Stimulated activated naive CD8-positive, alpha-beta T cell treated with anti-CD3 and anti-CD28 coated beads, Interleukin-15, Interleukin-2, amounts not matched to agents 100 U/mL and 50 U/mL, for 24 hours (primary cell): ENCODE data around the gene DAP3.
"Not testable (repeated sequence)": the region's sequence is repeated elsewhere in the genome, so short reads cannot be mapped to it uniquely, and the experiment has no call there.

Experiments used
- ATAC-seq: fragments of 150-1000 bp; cut with Tn5 transposase; one replicate; pipeline ENCODE4 v1.10.0; 2021
- DNase-seq: peaks from one replicate; pipeline ENCODE4 v3.0.0; 2021

The DAP3 gene

DNA sequence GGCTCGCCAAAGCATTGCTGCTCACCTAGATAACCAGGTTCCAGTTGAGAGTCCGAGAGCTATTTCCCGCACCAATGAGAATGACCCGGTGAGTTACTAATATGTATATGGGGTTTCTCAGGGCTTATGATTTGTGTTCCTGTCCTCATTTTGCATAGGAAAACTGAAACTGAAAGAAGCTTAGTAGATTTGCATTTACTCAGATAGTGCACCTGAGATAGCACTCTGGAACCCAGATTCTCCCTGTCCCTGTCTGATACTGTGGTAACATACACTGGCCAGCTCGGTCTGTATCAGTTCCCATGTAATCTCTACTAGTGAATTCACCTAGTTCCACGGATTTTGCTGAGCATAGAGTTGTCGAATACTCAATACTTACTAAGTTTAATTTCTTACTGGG is 28.1 kb downstream of the DAP3 start:
- ATAC-seq = peak; percentile 36
- DNase-seq = no peak

DNA sequence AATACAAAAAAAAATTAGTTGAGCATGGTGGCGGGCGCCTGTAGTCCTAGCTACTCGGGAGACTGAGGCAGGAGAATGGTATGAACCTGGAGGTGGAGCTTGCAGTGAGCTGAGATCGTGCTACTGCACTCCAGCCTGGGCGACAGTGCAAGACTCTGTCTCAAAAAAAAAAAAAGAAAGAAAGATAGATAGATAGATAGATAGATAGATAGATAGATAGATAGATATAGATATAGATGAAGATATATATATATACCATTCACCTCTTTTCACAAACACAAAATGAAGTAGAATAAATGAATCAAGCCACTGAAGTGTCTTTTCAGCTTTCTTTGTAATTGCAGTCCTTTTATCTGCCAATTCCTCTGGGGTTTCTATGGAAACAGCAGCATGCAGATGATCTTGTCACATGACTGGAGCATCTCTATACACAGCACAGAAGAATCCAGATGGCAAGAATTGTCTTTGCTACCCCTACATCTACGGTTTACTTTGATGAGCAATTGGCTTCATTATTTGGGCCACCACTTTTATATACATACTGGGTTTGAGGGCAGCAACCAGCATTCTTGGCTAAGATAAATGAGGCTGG is 29.7 kb downstream of the DAP3 start:
- not testable (repeated sequence) for ATAC-seq

DNA sequence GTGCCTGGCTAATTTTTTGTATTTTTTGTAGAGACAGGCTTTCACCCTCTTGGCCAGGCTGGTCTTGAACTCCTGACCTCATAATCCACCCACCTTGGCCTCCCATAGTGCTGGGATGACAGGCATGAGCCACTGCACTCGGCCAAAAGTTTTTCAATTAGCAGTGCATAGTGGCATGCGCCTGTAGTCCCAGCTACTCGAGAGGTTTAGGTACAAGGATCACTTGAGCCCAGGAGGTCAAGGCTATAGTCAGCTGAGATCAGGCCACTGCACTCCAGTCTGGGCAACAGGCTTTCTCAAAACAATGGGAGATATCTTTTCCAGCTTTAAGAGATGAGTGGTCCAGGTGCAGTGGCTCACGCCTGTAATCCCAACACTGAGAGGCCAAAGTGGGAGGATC is 30.8 kb downstream of the DAP3 start:
- ATAC-seq (no peak), DNase-seq (no peak)

More for the DNA sequence above, 29.7 kb downstream of the DAP3 start:
- not testable (repeated sequence) for DNase-seq

DNA sequence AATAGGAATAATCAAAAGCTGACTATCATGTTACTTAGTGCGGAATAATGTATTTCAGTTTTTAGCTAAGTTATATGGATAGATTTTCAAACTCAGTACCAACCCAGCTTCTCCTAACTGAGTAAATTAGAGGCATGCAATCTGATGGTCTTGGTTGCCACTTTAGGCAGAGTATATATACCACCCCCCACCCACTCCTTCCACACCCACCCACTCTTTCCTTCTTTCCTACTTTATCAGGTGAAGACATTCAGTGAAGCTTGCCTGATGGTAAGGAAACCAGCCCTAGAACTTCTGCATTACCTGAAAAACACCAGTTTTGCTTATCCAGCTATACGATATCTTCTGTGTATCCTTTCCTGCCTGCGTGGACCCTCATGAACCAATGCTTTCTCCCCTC is 36.3 kb downstream of the DAP3 start:
- DNase-seq (no peak), ATAC-seq (no peak)

DNA sequence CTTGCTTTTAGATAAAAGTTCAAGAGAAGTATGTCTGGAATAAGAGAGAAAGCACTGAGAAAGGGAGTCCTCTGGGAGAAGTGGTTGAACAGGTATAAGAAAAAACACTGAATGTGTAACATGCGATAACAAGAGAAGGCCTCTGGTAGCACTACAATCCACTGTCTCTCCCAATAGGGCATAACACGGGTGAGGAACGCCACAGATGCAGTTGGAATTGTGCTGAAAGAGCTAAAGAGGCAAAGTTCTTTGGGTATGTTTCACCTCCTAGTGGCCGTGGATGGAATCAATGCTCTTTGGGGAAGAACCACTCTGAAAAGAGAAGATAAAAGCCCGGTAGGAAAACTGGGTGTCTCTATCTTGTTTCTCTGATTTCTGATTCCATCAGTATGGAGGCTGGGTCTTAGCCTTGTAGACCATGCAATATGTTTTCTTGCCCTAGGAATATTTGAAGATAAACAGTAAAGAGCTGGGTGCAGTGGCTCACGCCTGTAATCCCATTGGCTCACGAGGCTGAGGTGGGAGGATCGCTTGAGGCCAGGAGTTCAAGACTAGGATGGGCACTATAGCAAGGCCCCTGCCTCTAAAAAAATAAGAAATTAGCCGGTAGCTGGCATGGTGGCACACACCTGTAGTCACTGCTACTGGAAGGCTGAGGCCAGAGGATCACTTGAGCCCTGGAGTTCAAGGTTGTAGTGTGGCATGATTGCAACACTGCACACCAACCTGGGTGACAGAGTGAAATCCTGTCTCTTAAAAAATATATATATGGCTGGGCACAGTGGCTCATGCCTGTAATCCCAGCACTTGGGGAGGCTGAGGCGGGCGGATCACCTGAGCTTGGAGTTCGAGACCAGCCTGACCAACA is 40.4 kb downstream of the DAP3 start:
- DNase-seq = peak; percentile 24
- no peak for ATAC-seq

DNA sequence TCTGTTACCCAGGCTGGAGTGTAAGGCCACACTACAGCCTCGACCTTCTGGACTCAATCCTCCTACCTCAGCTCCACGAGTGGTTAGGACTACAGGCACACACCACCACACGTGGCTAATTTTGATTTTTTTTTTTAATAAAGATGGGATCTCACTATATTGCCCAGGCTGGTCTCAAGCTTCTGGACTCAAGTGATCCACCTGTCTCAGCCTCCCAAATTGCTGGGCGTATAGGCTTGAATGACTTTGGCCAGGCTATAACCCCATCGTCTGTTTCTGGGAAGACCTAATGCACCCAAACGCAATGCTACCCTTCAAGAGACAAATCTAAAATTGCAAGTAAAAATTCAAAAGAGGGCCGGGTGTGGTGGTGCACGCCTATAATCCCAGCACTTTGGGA is 52.1 kb downstream of the DAP3 start:
- DNase-seq (no peak), ATAC-seq (no peak)

DNA sequence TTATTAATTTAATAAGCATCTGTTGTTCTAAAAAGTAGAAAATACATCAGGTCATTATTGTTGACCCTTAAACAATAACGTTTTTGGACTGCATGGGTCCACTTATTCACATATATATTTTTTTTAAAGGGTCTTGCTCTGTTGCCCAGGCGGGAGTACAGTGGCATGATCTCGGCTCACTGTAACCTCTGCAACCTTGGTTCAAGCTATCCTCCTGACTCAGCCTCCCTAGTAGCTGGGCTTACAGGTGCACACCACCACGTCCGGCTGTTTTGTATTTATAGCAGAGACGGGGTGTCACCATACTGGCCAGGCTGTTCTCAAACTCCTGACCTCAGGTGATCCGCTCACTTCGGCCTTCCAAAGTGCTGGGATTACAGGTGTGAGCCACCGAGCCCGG is 53.0 kb downstream of the DAP3 start:
- ATAC-seq (no peak), DNase-seq (no peak)

DNA sequence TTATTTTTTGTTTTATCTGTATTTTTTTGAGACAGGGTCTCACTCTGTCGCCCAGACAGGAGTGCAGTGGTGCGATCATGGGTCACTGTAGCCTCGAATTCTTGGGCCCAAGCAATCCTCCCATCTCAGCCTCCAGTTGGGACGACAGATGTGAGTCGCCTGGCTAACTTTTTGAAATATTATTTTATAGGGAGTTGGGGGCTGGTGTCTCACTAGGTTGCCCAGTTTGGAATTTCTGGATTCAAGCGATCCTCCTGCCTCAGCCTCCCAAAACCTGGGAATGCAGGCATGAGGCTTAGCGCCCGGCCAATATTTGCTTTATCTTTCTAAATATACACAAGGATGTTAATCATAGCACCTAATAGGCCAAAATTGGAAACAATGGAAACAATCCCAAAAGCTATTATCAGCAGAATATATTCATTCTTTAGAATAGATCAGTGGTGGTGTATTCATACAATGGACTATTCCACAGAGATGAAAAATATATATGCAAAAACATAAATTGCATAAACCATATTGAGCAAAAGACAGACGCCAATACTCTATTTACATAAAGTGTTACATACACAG is 55.9 kb downstream of the DAP3 start:
- no peak for DNase-seq
- ATAC-seq = no peak

DNA sequence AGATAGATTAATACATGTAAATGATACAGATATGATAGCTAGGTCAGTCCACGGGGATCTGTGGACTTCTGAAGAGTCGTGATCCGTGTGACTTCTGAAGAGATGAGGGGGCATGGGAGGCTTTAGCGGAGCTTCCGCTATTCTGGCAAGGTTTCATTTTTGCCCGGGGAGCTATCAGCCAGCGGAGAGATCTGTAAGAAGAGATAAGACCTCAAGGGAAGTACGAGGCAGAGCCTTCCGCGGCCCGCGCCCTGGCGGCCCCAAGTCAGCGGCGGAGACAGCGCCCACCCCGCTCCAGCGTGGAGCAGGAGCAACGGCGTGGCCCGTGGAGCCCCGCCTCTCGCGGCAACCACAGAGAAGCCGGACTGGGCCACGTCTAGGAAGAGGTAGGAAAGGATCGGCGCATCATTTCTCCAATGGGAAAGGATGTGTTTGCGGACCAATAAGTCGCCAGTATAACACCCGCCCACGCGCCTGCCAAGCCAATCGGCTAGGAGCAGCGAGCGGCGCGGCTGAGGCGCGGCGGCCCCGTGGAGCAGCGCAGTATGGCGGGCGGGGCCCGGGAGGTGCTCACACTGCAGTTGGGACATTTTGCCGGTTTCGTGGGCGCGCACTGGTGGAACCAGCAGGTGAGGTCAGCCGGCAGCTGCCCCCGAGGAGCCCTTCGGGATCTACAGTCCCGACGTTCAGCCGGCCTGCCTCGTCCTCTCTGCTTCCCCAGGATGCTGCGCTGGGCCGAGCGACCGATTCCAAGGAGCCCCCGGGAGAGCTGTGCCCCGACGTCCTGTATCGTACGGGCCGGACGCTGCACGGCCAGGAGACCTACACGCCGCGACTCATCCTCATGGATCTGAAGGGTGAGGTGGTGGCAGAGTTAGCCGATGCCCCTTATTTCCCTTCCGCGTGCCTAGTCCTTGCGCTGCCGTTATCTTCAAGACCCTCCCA is 56.7 kb downstream of the DAP3 start:
- DNase-seq (peak; percentile 99), ATAC-seq (peak; percentile 97)

DNA sequence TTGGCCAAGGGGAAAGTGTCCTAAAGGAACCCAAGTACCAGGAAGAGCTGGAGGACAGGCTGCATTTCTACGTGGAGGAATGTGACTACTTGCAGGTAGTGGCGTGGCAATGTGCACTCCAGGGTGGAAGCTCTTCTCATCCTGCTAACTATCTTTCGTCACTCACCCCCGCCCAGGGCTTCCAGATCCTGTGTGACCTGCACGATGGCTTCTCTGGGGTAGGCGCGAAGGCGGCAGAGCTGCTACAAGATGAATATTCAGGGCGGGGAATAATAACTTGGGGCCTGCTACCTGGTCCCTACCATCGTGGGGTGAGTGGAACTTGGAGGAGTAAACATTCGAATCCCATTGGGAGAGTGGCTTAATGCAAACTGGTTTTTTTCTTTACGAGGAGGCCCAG is 58.7 kb downstream of the DAP3 start:
- not testable (repeated sequence) for DNase-seq, ATAC-seq

DNA sequence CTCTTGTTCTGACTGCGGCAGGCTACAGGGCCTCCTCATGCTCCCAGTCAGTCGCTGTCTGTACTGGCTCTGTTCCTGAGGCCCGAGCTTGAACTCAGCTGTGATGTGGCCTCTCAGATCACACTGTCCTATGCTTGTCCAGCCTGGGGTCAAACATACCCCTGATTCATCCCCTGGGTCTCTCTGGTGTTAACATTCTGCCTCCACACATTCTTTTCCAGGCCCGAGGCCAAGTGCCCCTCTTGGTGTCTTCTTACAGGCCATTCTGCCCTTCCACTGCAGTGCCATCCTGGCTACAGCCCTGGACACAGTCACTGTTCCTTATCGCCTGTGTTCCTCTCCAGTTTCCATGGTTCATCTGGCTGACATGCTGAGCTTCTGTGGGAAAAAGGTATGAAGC is 59.2 kb downstream of the DAP3 start:
- DNase-seq, ATAC-seq: not testable (repeated sequence)

DNA sequence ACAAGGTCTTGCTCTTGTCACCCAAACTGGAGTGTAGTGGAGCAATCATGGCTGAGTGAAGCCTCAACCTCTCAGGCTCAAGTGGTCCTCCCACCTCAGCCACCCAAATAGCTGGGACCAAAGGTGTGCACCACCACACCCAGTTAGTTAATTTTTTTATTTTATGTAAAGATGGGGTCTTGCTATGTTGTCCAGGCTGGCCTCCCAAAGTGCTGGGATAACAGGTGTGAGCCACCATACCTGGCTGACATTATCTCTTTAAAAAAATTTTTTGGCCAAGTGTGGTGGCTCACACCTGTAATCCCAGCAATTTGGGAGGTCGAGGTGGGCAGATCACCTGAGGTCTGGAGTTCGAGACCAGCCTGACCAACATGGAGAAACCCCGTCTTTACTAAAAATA is 70.1 kb downstream of the DAP3 start:
- not testable (repeated sequence) for ATAC-seq, DNase-seq

DNA sequence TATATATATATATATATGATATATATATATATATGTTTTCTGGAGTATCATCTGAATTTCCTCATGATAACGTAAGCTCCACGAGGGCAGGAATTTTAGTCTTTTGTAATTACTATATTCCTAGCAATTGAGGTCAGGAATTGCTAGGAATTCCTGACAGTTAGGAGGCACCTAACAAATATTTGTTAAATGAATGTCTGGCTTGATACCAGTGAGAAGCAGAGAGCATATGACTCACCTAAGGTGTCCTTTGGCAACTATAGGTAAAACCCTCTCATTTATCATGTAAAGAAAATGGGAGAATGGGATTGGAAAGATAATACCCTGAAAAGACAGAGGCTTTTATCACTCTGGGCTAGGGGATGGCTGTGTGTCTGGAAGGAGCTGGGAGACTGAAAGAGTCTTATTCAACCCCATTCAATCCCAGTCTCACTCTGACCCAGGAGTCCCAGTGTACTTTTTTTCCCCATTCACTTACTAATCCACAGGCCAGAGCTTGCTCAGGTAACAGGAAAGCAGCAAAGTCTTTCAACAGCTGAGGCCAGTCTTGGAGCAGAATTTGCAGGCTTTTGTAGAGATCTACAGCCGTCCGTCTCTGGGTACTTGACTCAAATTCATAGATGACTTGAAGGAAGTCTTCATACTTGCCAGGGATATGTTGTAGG is 71.2 kb downstream of the DAP3 start:
- DNase-seq (no peak), ATAC-seq (no peak)

DNA sequence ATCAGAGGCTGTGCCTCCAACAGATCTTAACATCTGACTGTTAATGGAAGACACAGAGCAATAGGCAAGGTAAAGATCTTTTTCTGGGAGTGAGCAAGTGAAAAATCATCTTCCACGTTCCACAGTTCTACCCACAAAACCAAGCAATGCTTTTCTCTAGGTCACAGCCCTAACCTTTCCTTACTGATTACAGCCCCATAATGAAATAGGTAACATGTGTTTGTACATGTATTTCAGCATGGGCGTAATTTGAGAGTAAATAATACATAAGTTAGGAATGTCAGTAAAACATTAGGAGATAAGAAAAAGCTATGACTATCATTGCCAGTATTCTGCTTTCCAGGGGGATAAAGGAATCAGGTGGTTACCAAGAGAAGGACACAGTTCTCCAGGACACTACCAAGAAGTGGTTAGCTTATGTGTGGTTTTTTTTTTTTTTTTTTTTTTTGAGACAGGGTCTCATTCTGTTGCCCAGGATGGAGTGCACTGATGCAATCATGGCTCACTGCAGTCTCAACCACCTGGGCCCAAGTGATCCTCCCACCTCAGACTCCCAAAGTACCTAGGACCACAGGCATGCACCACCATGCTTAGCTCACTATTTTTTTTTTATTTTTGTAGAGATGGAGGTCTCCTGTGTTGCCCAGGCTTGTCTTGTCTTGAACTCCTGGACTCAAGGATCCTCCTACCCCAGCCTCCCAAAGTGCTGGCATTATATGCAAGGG is 72.0 kb downstream of the DAP3 start:
- ATAC-seq (no peak), DNase-seq (no peak)

DNA sequence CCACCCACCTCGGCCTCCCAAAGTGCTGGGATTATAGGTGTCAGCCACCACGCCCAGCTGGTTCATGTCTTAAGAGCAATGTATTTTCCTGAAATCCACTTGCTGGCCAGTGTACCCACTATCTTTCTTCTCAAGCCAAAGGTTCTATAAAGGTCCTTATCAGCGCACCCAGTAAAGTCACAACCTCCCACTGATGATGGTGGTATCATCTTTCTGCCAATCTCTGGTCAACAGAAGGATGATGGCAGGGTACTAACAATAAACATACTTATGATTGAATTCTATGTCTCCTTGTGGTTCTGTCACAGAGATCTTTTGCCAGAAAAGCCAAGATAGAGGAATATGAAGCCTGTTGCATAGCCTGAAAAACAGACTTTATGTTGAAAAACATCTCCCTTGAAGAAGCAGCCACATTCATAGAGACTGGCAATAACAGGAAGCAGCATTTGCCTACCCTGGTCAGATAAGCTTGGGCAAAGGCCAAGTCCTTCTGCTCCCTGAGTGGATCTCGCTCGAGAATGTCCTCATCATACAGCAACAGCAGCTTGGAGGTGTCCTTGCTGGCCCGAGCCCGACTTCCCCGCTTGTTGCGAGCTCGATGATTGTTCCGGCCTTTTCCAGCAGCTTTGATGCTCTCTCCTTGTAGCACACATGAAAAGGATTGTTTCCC is 73.0 kb downstream of the DAP3 start:
- ATAC-seq (no peak), DNase-seq (no peak)

DNA sequence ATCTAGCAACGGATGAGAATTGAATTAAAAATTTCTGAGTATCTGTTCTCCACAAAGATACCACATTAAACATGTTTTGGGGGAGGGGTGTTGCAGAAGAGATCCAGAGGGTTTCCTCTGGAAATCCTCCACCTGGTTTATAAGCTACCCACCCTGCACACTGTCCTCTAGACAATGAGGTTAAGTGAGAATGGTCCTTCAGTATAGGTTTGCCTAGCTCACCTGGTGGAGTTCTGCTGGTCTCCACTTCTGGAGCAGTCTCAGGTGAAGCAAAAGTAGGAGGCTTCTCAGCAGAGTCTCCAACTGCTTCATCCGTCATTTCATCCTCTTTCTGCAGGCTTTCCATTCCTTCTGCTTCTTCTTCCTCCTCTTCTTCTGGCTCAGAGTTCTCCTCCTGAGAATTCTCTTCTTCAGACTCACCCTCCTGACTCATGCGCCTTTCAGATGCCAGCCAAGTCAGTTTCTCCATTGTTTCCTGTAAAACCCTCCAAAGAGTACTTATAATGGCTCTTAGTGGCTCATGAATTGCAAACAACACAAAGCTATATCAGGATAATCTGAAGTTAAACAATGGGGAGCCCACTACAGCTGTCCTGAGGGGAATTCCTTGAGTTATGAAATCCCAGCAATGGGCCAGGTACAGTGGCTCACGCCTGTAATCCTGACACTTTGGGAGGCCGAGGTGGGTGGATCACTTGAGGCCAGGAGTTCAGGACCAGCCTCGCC is 74.4 kb downstream of the DAP3 start:
- not testable (repeated sequence) for ATAC-seq, DNase-seq

DNA sequence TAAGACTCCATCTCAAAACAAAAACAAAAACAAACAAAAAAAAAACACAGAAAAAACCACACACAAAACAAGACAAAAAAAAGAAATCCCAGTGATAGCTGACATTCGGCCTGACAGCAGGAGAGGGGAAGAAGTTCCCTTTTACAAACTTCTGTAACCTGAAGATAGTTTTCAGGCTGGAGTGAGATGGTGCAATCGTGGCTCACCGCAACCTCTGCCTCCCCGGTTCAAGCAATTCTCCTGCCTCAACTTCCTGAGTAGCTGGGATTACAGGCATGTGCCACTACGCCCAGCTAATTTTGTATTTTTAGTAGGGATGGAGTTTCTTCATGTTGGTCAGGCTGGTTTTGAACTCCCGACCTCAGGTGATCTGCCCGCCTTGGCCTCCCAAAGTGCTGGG is 75.1 kb downstream of the DAP3 start:
- not testable (repeated sequence) for DNase-seq, ATAC-seq

DNA sequence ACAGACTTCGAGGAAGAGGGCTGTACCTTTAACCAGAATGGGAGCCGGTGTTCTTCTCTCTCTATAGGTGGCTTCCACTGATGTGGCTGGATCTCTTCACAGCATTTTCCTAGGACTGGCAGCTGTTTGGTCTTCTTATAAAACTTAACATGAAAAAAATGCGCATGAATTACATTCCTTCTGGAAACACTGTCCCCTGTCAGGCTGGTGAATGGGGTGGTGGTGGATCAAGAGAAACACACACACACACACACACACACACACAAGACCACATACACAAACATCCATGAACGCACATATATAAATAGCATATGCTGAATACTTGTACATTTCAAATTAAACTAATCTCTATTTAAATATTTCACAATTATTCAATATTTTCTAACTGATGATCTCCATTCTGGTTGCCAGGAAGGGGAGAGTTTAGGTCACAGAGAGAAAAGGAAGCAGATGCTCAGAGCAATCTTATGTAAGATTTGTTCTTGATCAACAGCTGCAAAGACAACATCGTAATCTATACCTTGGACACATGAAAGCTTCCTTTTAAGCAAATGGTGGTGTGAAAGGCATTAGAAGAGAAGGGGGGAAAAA is 78.6 kb downstream of the DAP3 start:
- ATAC-seq, DNase-seq: not testable (repeated sequence)

DNA sequence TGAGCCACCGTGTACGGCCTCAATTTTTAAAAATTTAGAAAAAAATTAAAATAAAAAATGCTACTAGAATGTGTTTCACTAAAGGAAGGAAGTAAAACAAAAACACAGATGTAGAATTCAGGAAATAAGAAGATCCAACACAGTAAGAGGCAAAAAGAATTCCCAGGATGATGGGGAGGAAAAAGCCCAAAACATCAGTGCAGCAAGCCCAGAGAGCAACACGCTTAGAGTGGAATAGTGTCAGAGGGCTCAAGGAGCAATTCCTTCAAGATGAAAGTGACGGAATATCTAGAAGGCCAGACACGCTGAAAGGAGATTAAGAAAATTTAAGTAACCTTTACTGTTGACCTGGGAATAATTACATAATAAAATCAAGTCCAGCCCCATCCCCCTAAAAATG is 80.4 kb downstream of the DAP3 start:
- DNase-seq (no peak), ATAC-seq (no peak)
